Brain microvascular endothelial cell (primary cell): Measurements from ENCODE around the gene ALDH1L2.
A peak's percentile ranks its signal among the peaks of the same experiment; 100 is the strongest.
"Not testable (repeated sequence)": the region's sequence is repeated elsewhere in the genome, so short reads cannot be mapped to it uniquely, and the experiment has no call there.

ENCODE experiments used
- DNase-seq: peaks from one replicate; pipeline ENCODE4 v3.0.0-alpha.2; 2020
- H3K27ac ChIP-seq: fragments of 250-450 bp; sonication (Bioruptor Pico); 2 replicates; pipeline ENCODE4 v1.5.1; 2020; ENCODE audit warnings: mild to moderate bottlenecking, moderate library complexity
- H3K27me3 ChIP-seq: fragments of 250-450 bp; sonication (Bioruptor Pico); replicated peaks from 2 replicates; pipeline ENCODE4 v1.5.1; 2020; ENCODE audit warnings: mild to moderate bottlenecking
- H3K36me3 ChIP-seq: fragments of 250-450 bp; sonication (Bioruptor Pico); replicated peaks from 2 replicates; pipeline ENCODE4 v1.5.1; 2020; ENCODE audit warnings: mild to moderate bottlenecking
- H3K4me3 ChIP-seq: 2 replicates; pipeline ENCODE4 v1.5.1; 2011; ENCODE audit warnings: low read depth, mild to moderate bottlenecking, control low read depth, low read length, moderate library complexity
- in situ Hi-C: cut with HindIII; loops from 2 replicates; pipeline ENCODE4 v1.10.0; 2017; ENCODE audit warnings: low sequenced_read_pairs, low pct_ligation_motif_present
- TF ChIP-seq, protein P1 (sequence below): IDR thresholded peaks from 2 replicates; pipeline ENCODE4 v1.5.1; 2011; ENCODE audit warnings: low read depth, mild to moderate bottlenecking, moderate library complexity, low read length, control low read depth, inconsistent platforms; ENCODE audit errors: missing control alignments

ALDH1L2 gene

GRCh38 chr12:104986022-104986941, 98.0 kb downstream of the ALDH1L2 start, which contains the start of gene NOPCHAP1:
Gene NOPCHAP1, plus strand, starts transcription at chr12:104986316. Its CDS starts 37 bp downstream, at chr12:104986353.
- no peaks in the 10 kb centered on the region for H3K36me3 ChIP-seq
- peak; percentile 86 for DNase-seq
- H3K4me3 ChIP-seq: peak within 1 kb of the TSS; percentile 84
- in situ Hi-C loops: no loop called here
- H3K27me3 ChIP-seq: no peaks in the 10 kb centered on the region
- H3K27ac ChIP-seq: peak within 1 kb of the TSS; percentile 13
- TF ChIP-seq, protein P1, sequence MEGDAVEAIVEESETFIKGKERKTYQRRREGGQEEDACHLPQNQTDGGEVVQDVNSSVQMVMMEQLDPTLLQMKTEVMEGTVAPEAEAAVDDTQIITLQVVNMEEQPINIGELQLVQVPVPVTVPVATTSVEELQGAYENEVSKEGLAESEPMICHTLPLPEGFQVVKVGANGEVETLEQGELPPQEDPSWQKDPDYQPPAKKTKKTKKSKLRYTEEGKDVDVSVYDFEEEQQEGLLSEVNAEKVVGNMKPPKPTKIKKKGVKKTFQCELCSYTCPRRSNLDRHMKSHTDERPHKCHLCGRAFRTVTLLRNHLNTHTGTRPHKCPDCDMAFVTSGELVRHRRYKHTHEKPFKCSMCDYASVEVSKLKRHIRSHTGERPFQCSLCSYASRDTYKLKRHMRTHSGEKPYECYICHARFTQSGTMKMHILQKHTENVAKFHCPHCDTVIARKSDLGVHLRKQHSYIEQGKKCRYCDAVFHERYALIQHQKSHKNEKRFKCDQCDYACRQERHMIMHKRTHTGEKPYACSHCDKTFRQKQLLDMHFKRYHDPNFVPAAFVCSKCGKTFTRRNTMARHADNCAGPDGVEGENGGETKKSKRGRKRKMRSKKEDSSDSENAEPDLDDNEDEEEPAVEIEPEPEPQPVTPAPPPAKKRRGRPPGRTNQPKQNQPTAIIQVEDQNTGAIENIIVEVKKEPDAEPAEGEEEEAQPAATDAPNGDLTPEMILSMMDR: no peak

- H3K36me3 ChIP-seq: no peaks in the 10 kb centered on the region
- in situ Hi-C loops: no loop called here
- H3K4me3 ChIP-seq: no peak overlapping the region
- TF ChIP-seq, protein P1: no peak
- H3K27ac ChIP-seq: no peak overlapping the region
- no peak for DNase-seq
- no peaks in the 10 kb centered on the region for H3K27me3 ChIP-seq
Observed at GRCh38 chr12:104985206-104985605, 99.1 kb downstream of the ALDH1L2 start.

- in situ Hi-C loops, H3K27ac ChIP-seq, H3K4me3 ChIP-seq, DNase-seq, H3K36me3 ChIP-seq, H3K27me3 ChIP-seq: not testable (repeated sequence)
Observed at GRCh38 chr12:104977688-104978087, 106.6 kb downstream of the ALDH1L2 start.

DNA sequence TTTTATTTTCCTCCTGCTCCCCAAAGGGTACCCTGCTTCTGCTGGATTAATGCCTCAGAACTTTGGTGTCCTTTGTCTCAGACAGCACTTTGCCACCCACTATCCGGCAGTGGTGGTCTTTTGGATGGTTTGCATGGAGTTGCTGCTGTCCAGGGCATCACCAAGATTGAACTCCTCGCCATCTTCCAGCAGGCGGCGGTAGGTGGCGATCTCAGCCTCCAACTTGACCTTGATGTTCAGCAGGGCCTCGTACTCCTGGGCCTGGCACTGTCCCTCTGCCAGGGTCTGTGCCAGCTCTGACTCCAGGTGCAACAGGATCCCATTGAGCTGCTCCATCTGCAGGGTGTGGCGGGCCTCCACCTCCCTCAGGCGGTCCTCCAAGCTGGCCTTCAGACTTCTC, 107.6 kb downstream of the ALDH1L2 start:
- no peak overlapping the region for H3K4me3 ChIP-seq
- H3K27me3 ChIP-seq: no peaks in the 10 kb centered on the region
- TF ChIP-seq, protein P1: peak; percentile 23
- H3K36me3 ChIP-seq: no peaks in the 10 kb centered on the region
- H3K27ac ChIP-seq: no peak overlapping the region
- in situ Hi-C loops: no loop called here
- no peak for DNase-seq

DNA sequence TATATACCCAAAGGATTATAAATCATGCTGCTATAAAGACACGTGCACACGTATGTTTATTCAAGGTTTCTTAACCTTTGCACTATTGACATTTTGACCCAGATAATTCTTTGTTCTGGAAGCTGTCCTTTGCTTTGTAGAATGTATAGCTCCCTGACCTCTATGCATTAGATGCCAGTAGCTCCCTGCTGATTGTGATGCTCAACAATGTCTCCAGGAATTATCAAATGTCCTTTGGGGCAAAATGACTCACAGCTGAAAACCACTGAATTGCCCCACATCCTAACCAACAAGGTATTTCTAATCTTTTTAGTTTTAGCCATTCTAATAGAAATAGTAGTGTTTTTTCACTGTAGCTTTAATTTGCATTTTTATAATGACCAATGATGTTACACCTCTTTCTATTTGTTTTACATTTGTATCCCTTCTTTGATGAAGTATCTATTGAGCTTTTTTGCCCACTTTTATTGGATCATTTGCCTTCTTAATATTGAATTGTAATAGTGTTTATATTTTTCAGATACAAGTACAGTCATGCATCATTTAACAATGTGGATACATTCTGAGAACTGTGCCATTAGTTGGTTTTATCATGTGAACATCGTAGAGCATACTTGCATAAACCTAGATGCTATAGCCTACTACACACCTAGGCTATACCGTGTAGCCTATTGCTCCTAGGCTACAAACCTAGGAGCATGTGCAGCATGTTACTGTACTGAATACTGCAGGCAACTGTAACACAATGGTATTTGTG, 108.5 kb downstream of the ALDH1L2 start:
- no peak overlapping the region for H3K4me3 ChIP-seq
- TF ChIP-seq, protein P1: no peak
- in situ Hi-C loops: no loop called here
- no peak for DNase-seq
- H3K27me3 ChIP-seq: no peaks in the 10 kb centered on the region
- H3K36me3 ChIP-seq: no peaks in the 10 kb centered on the region
- H3K27ac ChIP-seq: no peak overlapping the region

DNA sequence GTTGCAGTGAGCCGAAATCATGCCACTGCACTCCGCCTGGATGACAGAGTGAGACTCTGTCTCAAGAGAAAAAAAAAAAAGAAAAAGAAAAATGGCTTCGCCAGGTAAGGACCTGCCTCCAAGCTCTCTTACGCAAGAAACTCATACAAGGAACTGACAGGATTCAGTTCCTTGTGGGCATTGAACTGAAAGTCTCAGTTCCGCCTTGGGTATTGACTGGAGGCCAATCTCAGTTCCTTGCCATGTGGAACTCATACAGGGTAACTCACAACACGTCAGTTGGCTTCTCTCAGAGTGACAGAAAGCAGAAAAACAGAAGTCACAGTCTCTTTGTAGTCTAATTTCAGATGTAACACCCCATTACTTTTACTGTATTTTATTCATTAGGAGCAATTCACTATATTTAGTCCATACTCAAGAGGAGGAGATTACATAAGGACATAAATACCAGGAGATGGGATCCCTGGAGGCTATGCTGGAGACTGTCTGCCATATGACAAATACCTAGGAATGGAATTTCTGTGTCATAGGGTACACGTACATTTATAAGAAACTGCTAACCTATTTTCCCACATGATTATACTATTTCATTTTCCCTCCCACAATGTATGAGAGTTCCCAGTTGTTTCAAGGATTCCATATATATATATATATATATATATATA, 109.5 kb downstream of the ALDH1L2 start:
- no peak for DNase-seq
- TF ChIP-seq, protein P1: no peak
- Histone ChIP-seq H3K27ac (no peak overlapping the region), H3K36me3 (no peaks in the 10 kb centered on the region), H3K27me3 (no peaks in the 10 kb centered on the region), H3K4me3 (no peak overlapping the region)
- in situ Hi-C loops: no loop called here
